ENCODE measurements around the gene SLC26A2. TPM values are rescaled to one million over a fixed set of nuclear protein-coding genes. Genes with fewer than 3 reads are reported as not detected.

The SLC26A2 gene
- total and polyA plus RNA-seq, 2 of the 8 experiments (the other 6 are each of a cell fraction or from before 2014, with no cell fraction given), result 3.7 to 11.4 TPM

GRCh38 chr5:149961957-149962409, 1.4 kb downstream of the SLC26A2 start:
- no peak for DNase-seq (ENCODE audit: low read depth in 1 of 2, low spot score in 2 of 2)
- POLR2A ChIA-PET (ENCODE audit: partially characterized antibody), result interaction anchor here (0.7 to 1.3 kb wide), 4 partner anchors 12 to 30 kb away, joined by 3 read pairs; no protein-coding TSS in a partner anchor

More at GRCh38 chr5:149961957-149962409, 1.4 kb downstream of the SLC26A2 start:
- Histone ChIP-seq H4K5ac (ENCODE audit: insufficient read length, low read depth, low read length) (no peak overlapping the region), H3K27me3 (replicated peaks in 1 of 4; ENCODE audit: control insufficient read depth in 3 of 4, extremely low read depth in 1 of 4, insufficient read depth in 3 of 4, low read length in 3 of 4) (peaks cover 0 to 5% (median 1%) of the 10 kb centered on the region in 4 experiments; a peak in 3 of 7 replicates), H2BK120ac (replicated peaks; ENCODE audit: low read depth, low read length) (no peak overlapping the region), H3K4ac (replicated peaks; ENCODE audit: insufficient read length, low read depth, low read length) (no peak overlapping the region), H3K36me3 (ENCODE audit: control insufficient read depth in 2 of 4, insufficient read depth in 4 of 4, low read length in 3 of 4) (no peaks in the 10 kb centered on the region), H3K14ac (ENCODE audit: insufficient read length) (no peak overlapping the region), H2BK5ac (ENCODE audit: low read depth, low read length) (no peak overlapping the region), H2BK15ac (ENCODE audit: low read length) (no peak overlapping the region), H2AFZ (ENCODE audit: low read length) (no peak overlapping the region), H3K56ac (replicated peaks; ENCODE audit: insufficient read length, low read depth, low read length) (no peak overlapping the region), H3K79me1 (ENCODE audit: low read depth, low read length) (no peaks in the 10 kb centered on the region), H3K9me3 (ENCODE audit: insufficient read depth in 2 of 2, low read depth in 1 of 2, low read length in 1 of 2) (no peaks in the 10 kb centered on the region), H3K4me3 (ENCODE audit: extremely low read depth in 1 of 4, insufficient read depth in 2 of 4, low read depth in 3 of 4, low read length in 4 of 4) (no peak overlapping the region), H2AK5ac (ENCODE audit: low read depth, low read length) (no peak overlapping the region), H4K20me1 (replicated peaks in 1 of 2; ENCODE audit: control insufficient read depth in 1 of 2, insufficient read depth in 2 of 2, low read length in 2 of 2) (peaks cover 0 to 2% of the 10 kb centered on the region in 2 experiments), H3K23ac (ENCODE audit: insufficient read length) (no peak overlapping the region), H3K79me2 (ENCODE audit: control insufficient read depth in 1 of 2, insufficient read depth in 2 of 2, low read length in 2 of 2) (no peaks in the 10 kb centered on the region), H3K4me2 (ENCODE audit: insufficient read depth in 1 of 2, low read depth in 2 of 2, low read length in 2 of 2) (peak overlapping the region; percentile 32 to 95; a peak in 2 of 4 replicates), H3K9ac (replicated peaks in 1 of 4; ENCODE audit: extremely low read depth in 1 of 4, low read depth in 3 of 4, low read length in 3 of 4) (no peak overlapping the region), H4K91ac (replicated peaks; ENCODE audit: insufficient read length, low read length) (no peak overlapping the region), H3K23me2 (ENCODE audit: low read depth, low read length) (peaks cover 9% of the 10 kb centered on the region), H2BK12ac (ENCODE audit: low read depth, low read length) (no peak overlapping the region), H4K8ac (ENCODE audit: extremely low read depth, insufficient read depth, low read length) (no peak overlapping the region), H3K4me1 (replicated peaks in 1 of 4; ENCODE audit: control insufficient read depth in 3 of 4, insufficient read depth in 4 of 4, low read length in 3 of 4) (peaks cover 0 to 8% (median 5%) of the 10 kb centered on the region in 4 experiments; a peak in 4 of 7 replicates), H2BK20ac (ENCODE audit: low read length) (no peak overlapping the region), H3K27ac (ENCODE audit: low read depth, low read length) (no peak overlapping the region), H3K18ac (ENCODE audit: extremely low read depth, low read length) (no peak overlapping the region)
- 85% methylated on average over 6 of the region's 6 CpGs; no CpG with 5 or more reads in 1 of the 2 experiments for WGBS, 2 experiments (ENCODE audit: extremely low coverage in 1 of 2, insufficient coverage in 1 of 2, insufficient read length in 1 of 2, insufficient replicate concordance in 2 of 2, low coverage in 1 of 2, low lambda C conversion rate in 2 of 2, missing lambda C conversion rate in 1 of 2)
- CTCF ChIA-PET (ENCODE audit: partially characterized antibody), result interaction anchor here (0.6 to 8.5 kb wide), 41 partner anchors 9 to 1589 kb away, joined by 3 to 112 read pairs (median 4); partner anchors contain the start of gene PDE6A
- no peak for FAIRE-seq
- no peak for TF ChIP-seq KDM5A (IDR thresholded peaks at IDR 0.05; ENCODE audit: low read length)
- peak in 2 of 3 experiments; percentile 48 to 49; a peak in 3 of 4 replicates for TF ChIP-seq CTCF (IDR thresholded peaks at IDR 0.05; ENCODE audit: control extremely low read depth in 1 of 3, insufficient read depth in 1 of 3, low read depth in 1 of 3, low read length in 3 of 3)
- no peak for TF ChIP-seq MAX (IDR thresholded peaks at IDR 0.05)
- TF ChIP-seq RAD21 (IDR thresholded peaks at IDR 0.05 in 1 of 2, conservative IDR thresholded peaks at IDR 0.05 in 1 of 2; ENCODE audit: low read depth in 2 of 2, low read length in 2 of 2), result peak; percentile 47 to 57
